MV-4-11 (cell line): ENCODE results near the gene ASAH2.
"Not testable (repeated sequence)": the region's sequence is repeated elsewhere in the genome, so short reads cannot be mapped to it uniquely, and the experiment has no call there.

Experiments
- DNase-seq: peaks from one replicate; lab custom pipeline; 2025; lab: John Stamatoyannopoulos, UW

ASAH2 gene

DNA sequence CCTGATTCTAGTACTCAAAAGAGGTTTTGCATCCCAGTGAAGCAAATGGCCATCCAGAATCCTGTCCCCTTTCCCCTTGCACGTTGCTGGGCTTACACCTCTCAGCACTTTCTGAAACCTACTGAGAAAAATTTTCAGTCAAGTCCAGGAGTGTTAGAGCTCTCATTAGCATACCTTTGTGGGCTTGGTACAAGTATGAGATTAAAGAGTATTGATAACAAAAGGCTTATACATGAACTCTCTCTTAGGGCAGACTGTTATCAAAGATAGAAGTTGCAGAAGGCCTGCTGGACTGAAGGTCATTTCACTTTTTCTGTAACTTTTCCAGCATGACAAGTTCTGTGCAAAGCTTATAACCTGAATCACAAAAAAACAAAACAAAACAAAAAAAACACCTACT lies at the start of gene ASAH2:
ASAH2 (minus strand) TSS at position 123 of the 400 bp plus-strand sequence. CDS start 2,906 bp downstream, outside the sequence.
- DNase-seq, result no peak

DNA sequence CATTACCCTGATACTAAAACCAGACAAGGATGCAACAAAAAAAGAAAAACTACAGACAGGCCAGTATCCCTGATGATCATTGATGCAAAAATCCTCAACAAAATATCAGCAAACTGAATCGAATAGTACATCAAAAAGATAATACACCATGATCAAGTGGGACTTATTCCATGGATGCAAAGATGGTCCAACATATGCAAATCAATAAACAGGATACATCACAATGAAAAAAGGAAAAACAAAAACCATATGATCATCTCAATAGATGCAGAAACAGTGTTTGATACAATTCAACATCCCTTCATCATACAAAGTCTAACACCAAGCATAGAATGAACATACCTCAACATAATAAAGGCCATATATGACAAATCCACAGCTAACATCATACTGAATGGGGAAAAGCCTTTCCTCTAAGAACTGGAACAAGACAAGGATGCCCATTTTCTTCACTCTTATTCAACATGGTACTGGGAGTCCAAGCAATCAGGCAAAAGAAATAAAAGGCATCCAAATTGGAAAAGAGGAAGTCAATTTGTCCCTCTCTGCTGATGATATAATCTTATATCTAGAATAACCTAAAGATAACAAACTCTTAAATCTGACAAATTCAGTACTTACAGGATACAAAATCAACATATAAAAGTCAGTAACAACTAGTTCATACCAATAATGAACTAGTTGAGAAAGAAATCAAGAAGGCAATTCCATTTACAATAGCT lies 48.8 kb upstream of the ASAH2 start:
- DNase-seq, result no peak

DNA sequence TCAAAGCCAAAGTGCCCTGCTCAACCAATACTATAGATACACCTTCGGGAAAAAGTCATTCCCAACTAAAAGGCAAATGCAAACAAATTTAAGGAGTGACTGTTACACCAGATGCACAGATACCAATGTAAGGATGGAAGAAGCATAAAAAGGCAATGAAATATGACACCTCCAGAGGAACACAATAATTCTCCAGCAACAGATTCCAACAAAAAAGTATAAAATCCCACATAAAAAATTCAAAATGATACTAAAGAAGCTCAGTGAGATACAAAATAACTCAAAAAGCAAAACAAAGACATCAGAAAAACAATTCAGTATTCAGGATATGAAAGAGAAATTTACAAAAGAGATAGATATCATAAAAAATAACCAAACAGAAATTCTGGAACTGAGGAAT lies 44.1 kb upstream of the ASAH2 start:
- DNase-seq, result no peak

DNA sequence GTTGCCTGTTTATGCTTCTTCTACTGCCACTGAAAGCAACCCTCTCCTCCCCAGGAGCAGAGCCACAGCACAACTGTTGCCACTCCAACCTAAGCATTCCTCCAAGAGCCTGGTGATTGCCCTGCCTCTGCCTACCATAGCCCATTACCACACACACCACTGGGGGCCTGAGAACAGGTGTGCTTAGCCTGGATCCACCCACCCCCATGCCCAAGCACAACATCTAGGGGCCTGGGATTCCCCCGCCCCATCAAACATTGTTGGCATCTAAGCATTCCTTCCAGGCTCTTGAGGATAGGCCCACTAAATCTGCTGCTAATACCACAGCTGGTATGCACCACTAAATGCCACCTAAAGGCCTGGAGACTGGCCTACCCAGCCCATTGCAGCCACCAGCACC lies 43.3 kb upstream of the ASAH2 start:
- no peak for DNase-seq

DNA sequence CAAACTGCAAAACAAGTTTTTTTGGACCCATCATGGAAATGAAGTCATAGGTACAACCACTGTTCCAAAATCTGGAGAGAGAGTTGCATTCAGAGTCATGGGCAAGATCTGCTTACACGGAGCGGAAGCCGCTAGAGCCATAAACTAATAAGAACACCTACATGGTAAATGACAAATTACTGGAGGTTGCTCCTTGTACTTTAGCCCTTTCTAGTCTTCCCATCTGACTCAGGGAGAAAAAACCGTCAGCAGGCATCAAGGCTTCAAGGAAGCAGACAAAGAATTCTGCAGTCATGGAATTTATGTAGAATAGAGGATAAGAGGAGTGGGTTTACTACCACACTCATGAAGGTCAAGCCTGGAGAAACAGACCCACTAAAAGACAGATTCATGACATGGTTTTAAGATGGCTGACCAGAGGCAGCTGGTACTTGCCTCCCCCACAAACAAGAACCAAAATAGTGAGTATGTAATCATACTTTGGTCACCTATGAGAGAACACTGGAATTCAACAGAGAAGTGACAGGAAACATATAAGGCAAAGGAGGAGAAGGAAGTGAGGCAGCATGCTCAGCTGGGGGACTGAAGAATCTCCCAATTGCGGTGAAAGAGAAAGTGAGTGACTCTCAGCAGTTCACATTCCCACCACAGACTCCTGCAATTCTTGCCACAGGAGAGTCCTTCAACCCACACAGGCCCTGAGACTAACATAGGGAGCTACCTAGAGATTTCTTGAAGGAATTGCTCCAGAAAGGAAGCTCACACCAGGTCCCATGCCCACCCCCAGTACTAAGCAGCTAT lies 42.4 kb upstream of the ASAH2 start:
- peak; percentile 64 for DNase-seq

DNA sequence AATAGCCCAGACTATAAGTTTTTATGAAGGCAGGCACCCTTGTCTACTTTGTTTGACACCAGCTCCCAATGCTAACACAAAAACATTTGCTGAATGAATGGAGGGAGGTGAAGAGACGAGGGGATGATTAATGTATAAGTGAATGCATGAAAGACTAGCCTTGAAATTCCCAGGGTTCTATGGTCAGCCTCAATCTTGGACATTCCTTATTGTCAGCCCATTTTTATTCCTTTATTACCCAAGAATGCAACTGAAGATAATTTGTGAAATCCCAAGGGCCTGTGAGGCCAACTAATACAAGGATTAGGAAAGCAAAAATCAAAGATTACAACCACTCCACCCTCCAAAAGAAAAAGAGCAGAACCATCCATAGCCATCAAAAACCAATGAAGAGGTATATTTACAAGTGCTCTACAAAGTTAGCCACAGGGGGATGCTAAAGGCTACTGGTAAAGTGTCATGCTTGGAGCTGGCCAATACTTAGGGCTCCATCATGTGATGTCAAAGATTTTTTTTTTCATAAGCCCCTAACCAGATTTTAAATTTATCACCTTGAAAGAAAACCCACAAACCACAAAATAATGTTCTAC lies 40.0 kb upstream of the ASAH2 start:
- no peak for DNase-seq

DNA sequence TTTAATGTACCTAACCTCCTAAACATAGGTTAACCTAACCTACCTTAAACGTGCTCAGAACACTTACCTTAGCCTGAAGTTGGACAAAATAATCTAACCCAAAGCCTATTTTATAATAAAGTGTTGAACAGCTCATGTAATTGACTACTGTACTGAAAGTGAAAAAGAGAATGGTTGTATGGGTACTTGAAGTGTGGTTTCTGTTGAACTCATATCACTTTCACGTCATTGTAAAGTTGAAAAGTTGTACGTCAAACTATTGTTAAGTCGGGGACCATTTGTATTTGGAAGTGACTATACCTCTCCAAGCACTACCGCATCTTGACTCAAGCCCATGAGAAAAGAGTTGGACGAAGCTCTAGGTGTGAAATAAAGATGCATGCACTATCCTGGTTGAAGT lies 37.9 kb upstream of the ASAH2 start:
- DNase-seq, result no peak

DNA sequence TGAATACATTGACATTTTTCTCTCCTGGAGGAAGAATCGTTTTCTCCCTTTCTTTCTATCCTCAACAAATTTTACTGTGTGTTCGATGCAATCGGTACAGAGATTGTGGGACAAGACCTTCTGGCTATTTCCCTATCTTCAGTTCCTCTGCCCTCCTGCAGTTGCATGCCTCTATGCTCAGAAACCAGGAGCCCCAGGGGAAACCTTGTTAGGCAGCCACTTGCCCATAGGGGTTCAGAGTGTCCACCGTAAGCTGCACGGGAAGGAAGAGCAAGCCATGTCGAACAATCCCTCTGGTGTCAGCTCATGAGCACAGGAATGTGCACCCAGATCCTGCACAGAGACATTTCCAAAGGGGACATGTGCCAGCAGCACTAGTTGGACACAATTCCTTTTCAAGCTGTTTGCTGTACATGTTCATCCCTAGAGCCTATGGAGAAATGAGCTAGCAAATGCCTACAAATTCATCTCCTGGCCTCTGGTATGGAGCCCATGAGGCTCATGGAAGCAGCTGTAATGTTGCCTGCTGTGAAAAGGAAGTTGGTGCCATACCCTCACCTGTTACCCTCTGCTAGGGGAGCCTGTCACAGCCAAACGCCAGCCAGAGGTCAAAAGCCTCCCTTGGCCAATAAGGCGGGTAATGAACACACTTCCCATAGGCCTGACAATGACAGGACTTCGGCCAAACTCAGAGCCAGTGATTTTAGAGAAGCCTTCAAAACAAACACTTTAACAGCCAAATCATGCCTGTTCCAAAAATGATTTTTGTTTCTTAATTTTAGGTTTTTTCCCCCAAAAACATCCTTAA lies 35.9 kb upstream of the ASAH2 start:
- no peak for DNase-seq

DNA sequence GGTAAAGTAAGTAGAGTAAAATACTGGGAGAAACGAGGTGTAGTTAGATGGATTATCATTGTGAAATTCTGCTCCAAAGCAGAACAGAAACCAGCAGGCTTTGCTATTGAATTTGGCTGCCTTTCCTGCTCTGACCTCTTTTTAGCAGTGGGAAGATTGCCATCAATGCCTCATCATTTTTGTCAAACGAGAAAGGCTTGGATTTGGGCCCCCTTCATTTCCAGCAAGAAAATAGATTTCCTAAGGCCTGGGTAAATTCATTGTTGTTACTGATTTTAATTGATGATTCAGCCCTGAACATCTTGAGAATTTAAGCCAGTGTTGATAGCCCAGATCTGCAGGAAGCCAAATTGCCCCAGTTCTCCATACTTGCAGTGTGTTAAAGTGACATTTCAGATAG lies 35.2 kb upstream of the ASAH2 start:
- DNase-seq, result peak; percentile 66

DNA sequence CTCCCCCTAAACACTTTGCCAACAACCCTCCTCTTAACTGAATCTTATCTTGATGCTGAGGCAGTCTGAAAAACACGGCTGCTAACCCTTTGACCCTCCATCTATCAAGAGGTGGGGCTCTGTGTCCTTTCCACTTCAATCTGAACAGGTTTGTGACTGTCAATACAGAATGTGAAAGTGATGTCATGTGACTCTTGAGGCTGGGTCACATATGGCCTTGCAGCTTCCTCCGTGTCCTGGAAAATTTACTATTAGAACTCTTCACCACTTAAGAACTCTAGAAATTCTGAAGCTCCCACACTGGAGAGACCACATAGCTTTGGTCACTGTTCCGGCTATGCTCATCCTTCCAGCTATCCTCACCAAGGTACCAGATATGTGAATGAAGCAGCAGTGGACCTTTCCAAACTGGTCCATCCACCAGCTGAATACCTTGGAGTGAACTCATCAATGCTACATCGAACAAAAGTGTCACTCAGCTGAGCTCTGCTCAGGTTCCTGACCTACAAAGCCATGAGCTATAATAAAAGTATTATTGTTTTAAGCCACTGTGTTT lies 30.7 kb upstream of the ASAH2 start:
- no peak for DNase-seq

DNA sequence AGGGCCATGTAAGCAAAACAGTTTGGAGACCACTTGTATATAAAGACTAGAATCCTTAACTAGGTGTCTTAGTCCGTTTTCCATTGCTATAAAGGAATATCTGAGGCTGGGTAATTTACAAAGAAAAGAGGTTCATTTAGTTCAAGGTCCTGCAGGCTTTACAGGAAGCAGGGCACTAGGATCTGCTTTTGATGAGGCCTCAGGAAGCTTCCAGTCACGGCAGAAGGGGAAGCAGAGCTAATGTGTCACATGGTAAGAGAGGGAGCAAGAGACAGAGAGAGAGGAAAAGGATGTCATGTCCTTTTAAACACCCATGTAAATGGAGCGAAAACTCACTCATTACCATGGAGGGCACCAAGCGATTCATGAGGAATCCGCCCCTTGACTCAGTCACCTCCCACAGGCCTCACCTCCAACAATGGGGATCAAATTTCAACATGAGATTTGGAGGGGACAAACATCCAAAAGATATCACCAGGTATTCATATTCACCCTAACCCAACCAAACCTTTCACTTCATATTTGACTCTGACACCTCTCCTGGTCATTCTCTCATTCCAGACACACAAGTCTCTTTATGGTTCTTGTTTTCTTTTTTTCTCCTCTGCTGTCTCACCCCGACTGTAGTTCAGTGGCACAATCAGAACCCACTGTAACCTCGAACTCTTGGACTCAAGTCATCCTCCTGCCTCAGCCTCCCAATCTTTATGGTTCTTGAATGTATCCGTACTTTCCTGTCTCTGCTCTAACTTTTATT lies 30.1 kb upstream of the ASAH2 start:
- no peak for DNase-seq

DNA sequence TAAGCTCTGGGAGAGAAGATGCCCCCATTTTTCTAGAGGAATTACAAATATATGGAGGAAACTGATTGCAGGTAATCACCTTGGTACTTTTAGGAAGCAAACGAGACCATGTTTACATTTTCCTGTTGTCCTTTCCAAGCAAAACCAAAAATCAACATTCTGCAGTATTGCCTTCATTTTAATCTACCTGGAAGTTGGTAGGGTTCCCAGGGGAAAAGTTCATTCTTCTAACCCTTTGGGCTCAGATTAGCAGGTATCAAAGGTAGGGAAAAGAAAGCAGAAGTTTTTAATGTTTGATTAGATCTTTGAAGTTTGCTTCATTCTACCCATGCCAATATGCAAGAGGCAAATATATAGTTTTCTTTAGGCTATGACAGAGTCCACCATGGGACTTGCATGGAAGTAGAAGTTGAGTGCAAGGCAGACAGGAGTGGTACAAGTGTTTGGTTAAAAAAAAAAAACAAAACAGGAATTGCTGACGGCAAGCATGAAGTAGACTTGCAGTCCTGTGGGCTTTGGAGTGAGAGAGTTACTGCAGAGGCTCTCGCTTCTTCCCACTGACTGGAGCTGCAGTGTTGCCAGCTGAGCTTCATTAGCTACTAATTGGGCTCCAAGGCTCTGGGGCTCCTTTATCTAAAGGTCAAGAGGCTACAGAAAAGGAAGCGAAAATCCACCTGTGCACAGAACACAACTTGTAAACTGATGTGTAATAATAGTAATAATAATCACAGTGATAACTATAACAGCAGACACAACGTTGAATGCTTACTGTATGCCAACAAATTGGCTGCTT lies 28.9 kb upstream of the ASAH2 start:
- DNase-seq, result no peak

DNA sequence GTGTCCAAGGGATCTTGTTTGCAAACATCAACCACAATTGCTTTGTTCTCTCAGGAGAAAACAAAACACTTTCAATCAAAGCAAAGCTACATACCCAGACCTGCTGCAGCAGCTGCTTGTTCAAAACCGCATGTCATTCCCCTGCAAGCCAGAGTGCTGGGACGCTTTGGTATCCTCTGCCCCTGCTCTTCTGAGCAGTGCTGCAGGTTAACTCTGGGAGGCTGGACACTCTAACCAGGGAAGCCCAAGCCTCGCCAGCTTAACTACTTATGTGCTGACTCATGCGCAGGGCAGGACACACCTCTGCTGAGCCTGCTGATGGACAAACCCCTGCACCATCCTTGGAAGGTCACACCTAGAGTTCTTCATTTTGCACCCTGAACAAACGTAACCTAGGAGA lies 28.2 kb upstream of the ASAH2 start:
- DNase-seq, result no peak

DNA sequence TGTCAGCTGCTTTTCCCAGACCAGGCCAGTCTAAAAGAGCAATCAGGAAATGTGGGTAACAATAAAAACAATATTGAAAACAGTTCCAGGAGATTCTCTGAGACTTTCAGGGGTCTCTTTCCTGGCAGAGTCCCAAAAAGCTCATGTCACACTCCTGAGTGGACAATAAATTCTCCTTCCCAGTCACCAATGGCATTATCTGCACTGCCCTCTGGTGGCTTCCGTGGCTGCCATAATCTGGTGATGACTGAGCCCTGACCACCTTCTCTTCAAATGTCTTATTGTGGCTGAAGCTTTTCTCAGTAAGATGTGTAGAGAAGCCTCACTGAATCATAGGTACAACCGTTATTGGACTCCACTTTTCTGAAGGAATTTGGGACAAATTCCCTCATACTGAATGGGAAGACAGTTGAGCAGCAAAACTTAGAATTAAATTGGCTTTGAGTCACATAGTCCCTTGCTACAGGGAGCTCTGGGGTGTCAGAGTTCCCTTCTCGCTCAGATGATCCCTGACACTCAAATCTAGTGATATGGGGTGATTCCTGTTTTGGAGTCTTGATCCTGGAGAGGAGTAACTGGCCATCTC lies 24.4 kb upstream of the ASAH2 start:
- DNase-seq, result peak; percentile 23

DNA sequence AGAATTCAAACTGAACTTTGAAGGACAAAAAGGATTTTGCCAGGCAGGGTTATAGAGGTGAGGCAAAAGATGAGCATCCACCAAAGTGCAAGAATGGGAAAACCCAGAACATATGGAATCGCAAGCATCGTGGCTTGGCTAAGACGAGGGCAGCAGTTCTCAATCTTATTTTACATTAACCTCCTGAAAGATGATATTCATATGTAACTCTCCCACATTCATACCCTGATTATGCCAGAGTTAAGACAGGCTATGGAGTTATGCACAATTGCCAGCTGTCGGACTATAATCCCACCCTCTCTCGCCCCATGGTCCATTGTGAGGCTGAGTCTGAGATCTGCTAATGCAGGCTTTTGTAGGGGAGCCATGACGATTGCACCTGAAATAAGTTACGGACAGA lies 21.2 kb upstream of the ASAH2 start:
- DNase-seq, result no peak

DNA sequence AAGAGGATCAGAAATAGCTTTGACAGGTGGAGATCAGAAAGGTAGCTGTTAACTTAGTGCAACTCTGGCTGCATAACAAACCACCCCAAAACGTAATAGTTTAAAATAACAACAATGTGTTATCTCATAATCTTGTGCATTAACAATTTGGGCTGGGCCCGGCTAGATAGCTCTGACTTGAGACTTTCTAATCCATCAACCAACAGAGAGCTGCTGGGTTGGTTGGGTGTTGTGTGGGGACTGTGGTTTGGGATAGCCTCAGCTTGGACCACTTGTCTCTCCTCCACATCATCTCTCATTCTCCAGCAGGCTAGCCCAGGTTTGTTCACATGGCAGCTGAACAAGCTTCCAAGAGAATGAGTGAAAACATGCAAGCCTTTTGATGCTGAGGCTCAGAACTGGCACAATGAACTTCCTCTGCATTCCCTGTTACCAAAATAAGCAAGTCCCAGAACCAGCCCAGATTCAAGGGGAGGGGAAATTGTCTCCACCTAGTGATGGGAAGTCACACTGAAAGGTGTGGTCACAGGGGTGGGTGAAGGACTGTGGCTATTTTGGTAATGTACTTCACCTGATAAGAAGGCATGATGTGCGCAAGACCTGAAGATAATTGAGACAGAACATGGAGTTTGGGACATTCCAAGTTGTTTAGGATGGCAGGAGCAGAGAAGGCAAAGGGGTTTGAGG lies 20.4 kb upstream of the ASAH2 start:
- no peak for DNase-seq

DNA sequence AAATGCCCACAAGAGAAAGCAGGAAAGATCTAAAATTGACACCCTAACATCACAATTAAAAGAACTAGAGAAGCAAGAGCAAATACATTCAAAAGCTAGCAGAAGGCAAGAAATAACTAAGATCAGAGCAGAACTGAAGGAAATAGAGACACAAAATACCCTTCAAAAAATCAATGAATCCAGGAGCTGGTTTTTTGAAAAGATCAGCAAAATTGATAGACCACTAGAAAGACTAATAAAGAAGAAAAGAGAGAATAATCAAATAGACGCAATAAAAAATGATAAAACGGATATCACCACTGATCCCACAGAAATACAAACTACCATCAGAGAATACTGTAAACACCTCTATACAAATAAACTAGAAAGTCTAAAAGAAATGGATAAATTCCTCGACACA lies 16.6 kb upstream of the ASAH2 start:
- DNase-seq, result not testable (repeated sequence)

DNA sequence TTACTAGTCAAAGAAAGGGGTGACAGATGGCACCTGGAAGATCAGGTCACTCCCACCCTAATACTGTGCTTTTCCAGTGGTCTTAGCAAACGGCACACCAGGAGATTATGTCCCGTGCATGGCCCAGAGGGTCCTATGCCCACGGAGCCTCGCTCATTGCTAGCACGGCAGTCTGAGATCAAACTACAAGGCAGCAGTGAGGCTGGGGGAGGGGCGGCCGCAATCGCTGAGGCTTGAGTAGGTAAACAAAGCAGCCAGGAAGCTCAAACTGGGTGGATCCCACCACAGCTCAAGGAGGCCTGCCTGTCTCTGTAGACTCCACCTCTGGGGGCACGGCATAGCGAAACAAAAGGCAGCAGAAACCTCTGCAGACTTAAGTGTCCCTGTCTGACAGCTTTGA lies 11.3 kb upstream of the ASAH2 start:
- not testable (repeated sequence) for DNase-seq

DNA sequence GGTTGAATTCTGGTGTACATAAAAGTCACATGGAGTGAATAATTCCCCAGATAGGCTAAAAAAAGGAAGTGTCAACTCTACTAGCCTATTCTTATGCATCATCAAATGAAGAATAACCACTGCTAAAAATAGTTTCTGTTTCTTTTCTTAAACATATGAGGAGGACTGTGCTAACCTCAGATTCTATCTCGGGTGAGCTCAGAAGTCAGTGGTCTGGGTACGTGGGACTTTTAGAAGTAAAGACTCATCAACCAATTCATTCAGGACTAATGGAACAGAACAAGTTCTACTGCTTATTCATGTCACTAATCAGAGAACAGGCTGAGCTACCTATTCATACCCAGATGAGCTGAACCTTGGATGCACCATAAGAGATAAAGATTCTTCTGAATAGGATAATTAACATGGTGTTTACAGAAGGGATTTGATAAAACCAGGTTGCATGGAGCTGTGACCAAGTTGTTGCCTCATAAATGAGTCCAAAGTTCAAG lies 9.5 kb upstream of the ASAH2 start:
- DNase-seq, result peak; percentile 89
